Activated gamma-delta T cell treated with Interleukin-2 at 50 U/mL for 16 hours (primary cell): ENCODE data around the gene EIF3B.
"Not testable (repeated sequence)": the region's sequence is repeated elsewhere in the genome, so short reads cannot be mapped to it uniquely, and the experiment has no call there.

ENCODE experiments used
- DNase-seq: peaks from one replicate; pipeline ENCODE4 v3.0.0-alpha.2; 2020

The EIF3B gene

DNA sequence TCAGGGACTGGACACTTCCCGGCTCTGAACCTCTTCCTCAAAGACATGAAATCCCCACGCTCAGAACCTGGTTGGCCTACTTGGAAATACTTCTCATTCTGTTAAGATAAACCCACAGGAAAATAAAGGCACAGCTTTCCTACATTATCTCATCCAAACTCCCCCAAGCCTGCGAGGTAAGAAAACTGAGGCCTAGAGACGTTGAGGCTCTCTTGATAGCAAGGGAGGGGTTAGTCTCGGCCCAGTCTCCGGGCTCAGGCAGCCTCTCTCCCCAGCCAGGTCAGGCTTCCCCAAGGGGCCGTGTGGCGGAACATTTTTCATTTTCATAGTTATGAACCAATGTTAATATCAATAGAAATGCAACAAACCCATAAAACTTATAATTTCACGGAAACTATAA, 4.6 kb upstream of the EIF3B start:
- DNase-seq: no peak

DNA sequence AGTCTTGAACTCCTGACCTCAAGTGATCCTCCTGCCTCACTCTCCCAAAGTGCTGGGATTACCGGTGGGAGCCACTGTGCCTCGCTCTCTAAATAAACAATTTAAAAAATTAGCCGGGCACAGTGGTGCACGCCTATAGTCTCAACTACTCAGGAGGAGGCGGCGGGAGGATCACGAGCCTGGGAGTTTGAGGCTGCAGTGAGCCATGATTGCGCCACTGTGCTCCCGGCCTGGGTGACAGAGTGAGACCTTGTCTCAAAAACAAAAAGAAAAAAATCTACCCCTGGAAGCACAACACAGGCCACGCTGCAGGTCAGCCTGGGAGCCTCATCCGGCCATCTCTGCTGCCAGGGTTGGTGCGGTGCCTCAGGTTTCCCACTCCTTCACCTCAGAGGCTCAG, 3.8 kb upstream of the EIF3B start:
- DNase-seq: no peak

DNA sequence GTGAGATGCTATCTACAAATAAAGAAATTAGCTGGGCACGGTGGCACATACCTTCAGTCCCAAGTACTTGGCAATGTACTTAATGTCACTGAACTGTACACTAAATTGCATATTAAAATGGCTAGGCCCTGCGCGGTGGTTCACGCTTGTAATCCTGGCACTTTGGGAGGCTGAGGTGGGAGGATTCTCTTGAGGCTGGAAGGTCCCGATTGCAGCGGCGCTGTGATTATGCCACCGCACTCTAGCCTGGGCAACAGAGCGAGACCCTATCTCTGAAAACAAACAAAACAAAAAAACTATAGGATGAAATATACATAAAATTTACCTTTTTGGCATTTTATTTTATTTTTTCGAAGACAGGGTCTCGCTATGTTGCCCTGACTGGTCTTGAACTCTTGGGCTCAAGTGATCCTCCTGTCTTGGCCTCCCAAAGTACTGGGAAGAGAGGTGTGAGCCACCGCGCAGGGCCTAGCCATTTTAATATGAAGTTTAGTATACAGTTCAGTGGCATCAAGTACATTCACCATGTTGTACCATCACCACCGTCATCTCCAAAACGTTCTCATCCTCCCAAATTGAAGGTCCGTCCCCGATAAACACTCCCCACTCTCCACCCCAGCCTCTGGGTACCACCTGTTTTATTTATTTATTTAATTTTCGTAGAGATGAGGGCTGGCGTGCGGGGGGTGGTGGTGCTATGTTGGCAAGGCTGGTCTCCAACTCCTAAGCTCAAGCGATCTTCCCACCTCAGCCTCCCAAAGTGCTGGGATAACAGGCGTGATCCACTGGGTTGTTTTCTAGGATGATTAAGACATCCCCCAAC, 1.3 kb upstream of the EIF3B start:
- DNase-seq: no peak

DNA sequence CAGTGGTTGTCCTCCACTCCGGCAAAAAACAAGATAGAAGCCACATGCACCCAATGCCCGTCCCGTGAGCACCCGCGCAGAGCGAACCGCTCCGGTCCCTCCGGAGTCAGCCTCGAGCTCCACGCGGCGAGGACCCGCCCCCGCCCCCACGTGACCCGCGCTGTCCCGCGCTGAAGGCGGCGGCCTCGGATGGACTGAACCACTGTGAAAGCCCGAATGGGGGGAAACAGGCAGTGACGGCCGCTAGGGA, 766 bp upstream of the EIF3B start:
- peak; percentile 89 for DNase-seq

DNA sequence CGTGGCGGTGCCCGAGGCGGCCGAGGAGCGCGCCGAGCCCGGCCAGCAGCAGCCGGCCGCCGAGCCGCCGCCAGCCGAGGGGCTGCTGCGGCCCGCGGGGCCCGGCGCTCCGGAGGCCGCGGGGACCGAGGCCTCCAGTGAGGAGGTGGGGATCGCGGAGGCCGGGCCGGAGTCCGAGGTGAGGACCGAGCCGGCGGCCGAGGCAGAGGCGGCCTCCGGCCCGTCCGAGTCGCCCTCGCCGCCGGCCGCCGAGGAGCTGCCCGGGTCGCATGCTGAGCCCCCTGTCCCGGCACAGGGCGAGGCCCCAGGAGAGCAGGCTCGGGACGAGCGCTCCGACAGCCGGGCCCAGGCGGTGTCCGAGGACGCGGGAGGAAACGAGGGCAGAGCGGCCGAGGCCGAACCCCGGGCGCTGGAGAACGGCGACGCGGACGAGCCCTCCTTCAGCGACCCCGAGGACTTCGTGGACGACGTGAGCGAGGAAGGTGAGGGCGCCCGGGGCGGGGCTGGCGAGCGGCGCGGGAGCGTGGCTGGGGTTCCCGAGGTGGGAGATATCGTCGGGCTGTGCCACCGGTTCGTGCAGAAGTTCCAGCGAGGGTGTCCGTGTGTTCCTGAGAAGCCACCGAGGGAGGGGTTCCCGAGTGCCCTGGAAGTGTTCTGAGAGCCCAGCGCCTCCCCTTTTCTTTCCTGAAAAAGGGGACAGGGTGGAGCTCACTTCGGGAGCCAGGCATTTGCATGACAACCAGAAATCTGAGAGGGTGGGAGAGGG, 495 bp downstream of the EIF3B start:
- DNase-seq: no peak

DNA sequence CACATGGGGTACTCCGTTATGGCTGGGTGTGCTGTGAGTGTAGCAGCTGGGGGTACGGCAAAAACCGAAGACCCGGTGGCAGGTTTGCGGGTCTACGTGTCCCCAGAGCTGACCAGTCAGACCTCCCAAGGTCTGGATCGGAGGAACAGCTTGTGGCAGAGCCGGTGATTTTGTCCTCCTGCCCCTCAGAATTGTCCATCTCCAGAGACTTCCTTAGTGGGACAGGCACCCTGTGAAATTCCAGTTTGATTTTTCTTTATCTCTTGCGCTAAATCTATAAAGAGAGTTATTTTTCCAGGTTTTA, 1.0 kb downstream of the EIF3B start:
- DNase-seq: no peak

DNA sequence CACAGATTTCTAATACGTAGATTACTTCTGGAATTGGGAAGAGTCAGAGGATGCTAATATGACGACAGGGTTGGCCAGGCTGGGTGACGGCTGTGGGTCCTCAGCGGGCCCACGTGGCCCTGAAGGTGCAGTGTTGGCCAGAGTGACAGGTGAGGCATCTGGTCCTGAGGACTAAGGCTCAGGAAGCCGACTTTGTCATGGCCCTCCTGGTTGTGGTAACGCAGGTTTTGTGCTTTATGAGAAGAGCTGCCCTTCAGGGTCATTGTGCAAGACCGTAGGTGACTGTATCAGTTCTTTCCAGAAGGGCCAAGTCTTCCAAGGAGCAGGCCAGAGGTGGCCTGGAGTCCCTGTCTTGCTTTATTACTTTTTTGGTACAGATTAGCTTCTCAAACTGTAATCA, 2.5 kb downstream of the EIF3B start:
- DNase-seq: no peak

DNA sequence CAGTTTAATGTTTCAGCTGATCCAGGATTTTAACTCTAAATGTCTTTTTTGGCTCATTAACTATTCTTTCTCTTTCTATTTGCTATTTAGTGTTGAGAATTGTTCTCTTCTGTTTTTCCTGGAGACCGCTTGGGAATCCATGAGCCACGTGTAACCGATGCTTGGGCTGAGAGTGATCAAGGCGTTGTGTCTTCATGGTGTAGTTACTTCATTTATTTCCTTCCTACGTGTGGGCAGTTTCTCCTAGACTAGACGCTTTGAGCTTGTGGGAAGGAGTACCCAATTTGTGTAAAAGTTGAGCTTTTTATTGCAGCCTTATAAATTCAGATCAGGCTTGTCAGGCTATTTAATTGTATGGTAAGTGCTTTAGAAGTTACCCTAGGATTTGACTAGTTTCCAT, 2.9 kb downstream of the EIF3B start:
- DNase-seq: no peak

DNA sequence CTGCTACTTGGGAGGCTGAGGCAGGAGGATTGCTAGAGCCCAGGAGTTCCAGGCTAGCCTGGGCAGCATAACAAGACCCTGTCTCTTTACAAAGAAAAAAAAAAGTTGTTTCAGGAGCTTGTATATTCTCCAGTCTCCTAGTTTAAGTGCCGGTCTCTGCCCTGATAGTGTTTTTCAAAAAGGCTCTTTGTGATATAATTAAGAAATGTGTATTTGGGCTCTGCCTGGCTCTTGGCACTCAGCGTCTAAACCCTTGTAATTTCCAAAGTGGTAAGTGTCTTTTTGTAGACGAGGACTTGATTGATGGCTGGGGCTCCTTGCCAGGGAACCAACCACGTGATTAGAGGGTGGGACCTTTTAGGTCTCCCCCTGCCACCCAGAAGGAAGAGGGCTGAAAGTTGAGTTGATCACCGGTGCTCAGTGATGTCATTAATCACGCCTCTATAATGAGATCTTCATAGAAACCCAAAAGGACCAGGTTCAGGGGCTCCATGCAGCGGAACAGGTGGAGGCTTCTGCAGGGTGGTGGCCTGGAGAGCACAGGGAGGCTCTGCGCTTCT, 4.4 kb downstream of the EIF3B start:
- no peak for DNase-seq

DNA sequence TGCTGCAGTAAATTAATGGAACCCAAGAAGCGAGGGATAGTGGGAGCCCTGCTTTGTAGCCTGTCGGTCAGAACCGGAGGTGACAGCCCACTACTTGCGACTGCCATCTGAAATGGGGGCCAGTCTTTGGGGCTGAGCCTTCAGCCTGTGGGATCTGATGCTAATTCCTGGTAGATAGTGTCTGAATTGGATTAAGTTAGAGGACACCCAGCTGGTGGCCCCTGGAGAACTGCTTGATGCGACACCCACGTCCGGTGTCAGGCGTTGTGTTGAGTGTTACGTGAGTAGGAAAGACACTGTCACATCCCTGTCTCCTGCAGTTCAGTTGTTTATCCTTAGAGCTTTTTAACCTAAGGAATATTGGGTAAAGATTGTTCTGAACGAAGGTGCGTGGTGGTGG, 5.0 kb downstream of the EIF3B start:
- DNase-seq: no peak

DNA sequence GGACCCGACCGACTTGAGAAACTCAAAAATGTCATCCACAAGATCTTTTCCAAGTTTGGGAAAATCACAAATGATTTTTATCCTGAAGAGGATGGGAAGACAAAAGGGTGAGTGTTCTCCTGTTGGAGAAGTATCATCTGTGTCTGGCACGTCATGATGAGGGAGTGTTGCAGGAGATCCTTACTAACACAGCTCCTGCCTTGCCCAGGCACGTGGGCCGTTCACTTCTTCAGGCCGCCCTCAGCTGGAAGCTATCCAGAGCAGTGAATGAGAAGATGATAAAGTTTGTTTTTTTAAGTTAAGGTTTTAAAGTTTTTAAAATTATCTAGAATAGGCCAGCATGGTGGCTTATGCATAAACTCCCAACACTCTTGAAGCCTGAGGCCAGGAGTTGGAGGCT, 6.2 kb downstream of the EIF3B start:
- DNase-seq: no peak

DNA sequence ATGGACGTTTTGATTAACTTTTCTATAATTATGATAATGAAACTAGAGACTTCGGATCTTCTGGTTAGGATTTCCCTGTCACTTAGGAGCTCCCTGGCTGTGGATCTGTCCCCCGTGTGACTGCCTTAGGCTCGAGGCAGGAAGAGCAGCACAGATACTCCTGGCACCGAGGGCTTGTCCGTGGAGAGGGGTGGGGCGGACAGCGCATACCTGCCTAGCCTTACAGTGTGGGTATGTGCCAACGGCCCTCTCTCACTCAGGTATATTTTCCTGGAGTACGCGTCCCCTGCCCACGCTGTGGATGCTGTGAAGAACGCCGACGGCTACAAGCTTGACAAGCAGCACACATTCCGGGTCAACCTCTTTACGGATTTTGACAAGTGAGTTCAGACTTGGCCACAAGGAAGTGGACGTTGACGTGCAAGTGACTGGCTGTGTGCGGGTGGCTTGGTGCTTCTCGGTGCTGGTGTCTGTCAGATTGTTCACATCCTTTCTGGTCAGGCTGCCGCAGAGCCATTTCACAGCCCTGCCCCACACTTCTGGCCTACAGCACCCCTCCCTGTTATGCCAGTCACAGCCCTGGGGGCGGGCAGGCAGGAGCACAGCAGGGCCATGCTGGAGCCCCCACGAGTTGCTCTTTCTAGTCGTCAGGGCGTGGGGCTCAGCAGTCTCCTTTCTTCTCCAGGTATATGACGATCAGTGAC, 7.9 kb downstream of the EIF3B start:
- no peak for DNase-seq

DNA sequence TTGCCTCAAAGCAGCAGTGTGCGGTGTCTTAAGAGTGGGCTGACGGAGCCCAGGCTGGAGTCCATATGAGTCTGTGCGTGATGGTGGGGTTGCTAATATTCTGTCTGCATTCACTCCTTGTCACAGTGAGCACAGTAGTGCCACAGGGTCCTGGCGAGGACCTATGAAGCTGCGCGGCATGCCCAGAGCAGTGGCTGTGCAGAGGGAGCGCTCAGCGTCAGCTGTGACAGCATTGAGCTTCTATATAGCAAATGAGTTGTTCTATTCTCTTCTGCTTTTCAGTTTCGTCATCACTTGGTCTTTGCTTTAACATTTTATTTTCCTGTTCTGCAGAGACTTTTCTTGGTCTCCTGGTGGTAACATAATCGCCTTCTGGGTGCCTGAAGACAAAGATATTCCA, 14.5 kb downstream of the EIF3B start:
- DNase-seq: no peak

DNA sequence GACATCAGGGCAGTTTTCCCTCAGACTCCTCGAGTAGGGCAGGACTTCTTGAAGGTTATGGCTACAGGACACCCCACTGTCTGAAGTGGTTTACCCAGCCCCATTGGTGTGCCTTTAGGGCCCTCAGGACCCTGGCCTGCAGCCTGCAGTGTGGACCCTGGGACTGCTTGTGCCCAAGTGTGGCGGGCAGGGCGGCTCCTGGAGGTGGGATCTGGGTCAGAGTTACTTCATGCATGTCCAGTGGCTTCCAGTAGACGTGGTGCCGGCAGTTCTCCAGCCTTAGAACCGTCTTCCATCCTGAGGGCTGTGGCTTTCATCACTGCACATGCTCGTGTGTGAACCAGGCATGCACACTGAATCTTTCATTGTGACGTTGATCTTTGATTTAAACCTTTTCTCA, 16.7 kb downstream of the EIF3B start:
- no peak for DNase-seq

DNA sequence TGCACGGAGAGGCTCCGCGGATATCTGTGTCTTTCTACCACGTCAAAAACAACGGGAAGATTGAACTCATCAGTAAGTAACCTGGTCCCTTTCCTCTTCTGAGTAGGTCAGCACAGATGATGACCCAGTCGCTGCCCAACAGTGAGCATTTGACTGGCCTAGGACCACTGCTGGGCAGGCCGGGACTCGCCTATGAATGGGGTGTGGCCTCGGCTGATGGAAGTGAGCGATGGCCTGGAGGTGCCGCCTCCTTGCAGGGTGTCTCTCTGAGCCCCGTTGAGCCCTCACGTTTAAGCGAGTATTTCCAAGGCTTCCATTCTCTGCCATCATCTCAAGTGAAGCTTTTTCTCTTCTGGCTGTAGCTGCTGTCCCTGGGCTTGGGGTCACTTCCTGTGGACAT, 18.1 kb downstream of the EIF3B start:
- DNase-seq: no peak

DNA sequence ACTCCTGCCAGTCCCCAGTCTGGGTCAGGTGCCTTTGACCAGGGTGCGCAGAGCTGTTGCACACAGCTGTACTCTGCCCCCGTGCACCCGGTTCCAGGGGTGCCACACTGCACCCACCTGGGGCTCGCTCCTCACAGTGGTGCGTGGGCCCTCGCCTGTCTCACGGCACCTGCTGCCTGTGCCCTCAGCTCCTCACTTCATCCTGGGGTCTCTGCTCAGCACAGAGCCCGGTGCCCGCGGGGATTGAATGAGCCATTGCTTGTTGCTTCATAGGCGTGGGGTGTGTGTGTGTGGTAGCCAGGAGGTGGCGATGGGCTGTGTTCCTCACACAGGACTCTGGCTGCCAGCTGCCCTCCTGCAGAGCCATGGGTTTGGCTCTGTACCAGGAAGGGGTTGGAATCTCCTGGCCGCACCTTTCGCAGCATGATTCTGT, 18.5 kb downstream of the EIF3B start:
- no peak for DNase-seq

DNA sequence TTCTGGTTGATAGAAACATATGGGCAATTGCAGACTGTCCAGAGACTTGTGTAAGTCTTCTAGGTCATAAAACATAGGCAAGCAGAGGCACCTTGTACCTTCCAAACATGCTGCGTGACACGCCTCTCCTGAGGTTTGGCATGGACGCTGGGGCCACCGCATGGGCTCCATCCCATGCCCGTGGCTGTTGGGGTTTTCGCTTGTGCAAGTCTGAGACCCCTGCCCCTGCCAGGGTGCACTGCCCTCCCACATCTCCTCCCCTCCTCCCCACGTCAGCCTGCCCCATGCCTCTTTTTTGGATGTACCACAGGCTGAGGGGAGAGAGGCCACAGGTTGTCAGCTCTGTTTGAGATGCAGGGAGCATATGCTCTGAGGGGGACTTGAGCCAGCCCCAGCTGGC, 19.0 kb downstream of the EIF3B start:
- DNase-seq: no peak

DNA sequence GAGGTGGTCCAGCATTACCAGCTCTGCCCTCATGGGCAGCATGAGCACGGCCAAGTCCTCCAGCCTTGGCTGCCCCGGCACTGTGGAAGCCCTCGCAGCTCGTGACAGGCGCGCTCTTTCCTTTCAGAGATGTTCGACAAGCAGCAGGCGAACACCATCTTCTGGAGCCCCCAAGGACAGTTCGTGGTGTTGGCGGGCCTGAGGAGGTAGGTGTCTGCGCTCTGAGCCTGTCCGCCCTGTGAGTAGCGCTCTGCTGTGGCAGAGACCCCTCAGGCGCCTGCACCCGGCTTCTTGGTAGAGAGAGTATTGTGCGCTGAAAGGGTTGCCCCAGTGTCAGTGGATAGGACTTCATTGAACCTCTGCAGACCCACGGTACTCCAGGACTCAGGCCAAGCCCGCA, 19.8 kb downstream of the EIF3B start:
- DNase-seq: no peak

DNA sequence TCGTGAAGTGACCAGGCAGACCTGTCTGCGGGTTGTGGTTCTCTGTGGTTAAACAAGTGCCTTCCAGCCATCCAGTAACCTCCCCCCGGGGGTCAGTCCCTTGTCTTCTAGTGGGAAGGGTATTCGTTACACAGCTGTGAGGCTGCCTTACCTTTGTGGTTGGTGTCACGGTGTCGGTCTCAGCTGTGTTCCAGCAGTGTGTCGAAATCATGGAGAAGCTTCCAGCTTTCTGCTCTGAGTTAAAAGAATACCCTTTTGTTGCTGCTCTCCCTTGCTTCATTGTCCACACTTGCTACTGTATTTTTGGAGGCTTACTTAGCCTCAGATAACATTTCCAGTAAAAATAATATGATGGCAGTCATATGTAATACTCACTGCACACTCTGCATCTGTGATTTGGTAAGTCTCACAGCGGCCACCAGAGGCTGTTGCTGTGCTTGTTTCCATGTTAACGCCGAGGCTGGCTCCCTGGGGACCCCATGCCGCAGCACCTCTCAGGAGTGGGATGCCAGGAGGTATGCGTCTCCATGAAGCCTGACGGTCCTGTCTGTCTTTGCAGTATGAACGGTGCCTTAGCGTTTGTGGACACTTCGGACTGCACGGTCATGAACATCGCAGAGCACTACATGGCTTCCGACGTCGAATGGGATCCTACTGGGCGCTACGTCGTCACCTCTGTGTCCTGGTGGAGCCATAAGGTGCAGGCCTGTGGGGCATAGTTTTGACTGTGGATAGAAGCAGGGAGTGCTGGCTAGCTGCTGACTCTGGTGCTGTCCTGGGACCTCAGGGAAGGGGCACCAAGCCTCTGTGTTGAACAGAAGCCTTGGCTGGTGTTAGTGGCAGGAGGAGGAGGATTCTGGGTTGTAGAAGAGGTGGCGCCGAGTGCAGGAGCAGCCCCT, 20.5 kb downstream of the EIF3B start:
- no peak for DNase-seq

DNA sequence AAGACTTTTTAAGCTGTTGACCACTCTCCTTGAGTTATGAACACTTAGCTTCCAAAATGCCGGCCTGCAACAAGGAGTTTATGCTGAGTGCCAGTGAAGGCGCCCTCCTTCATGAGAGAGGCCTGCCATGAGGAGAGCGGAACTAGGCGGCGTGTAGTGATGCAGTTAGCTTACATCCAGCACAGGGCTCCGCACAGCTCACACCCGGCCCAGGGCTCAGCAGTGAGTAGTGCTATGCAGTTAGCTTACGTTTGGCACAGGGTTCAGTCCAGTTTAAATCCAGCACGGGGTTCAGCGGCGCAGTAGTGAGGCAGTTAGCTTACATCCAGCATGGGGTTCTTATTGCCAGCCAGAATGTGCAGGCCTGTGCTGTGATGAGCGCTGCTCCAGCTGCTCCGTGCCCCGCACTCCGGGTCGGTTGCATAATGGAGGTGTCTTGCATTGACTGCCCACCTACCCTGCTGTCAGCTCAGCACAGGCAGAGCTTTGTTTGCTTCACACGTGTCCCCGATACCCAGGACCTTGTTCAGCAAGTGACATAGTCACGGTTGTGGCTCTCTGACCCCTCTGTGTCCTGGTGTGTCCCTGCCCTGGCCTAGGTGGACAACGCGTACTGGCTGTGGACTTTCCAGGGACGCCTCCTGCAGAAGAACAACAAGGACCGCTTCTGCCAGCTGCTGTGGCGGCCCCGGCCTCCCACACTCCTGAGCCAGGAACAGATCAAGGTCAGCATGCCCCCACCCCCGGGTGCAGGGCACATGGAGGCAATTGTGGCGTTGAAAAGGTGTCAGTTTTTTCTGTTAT, 21.9 kb downstream of the EIF3B start:
- no peak for DNase-seq

DNA sequence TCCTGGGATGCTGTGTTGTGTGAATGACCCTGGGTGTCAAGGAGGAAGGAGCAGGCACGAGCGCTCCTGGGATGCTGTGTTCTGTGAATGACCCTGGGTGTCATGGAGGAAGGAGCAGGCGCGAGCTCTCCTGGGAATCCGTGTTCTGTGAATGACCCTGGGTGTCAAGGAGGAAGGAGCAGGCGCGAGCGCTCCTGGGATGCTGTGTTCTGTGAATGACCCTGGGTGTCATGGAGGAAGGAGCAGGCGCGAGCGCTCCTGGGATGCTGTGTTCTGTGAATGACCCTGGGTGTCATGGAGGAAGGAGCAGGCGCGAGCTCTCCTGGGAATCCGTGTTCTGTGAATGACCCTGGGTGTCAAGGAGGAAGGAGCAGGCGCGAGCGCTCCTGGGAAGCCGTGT, 22.9 kb downstream of the EIF3B start:
- not testable (repeated sequence) for DNase-seq

DNA sequence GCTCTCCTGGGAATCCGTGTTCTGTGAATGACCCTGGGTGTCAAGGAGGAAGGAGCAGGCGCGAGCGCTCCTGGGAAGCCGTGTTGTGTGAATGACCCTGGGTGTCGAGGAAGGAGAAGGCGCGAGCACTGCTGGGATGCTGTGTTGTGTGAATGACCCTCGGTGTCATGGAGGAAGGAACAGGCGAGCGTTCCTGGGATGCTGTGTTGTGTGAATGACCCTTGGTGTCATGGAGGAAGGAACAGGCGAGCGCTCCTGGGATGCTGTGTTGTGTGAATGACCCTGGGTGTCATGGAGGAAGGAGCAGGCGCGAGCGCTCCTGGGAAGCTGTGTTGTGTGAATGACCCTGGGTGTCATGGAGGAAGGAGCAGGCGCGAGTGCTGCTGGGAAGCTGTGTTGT, 23.5 kb downstream of the EIF3B start:
- not testable (repeated sequence) for DNase-seq
